ENCODE results near the gene TMEM87A. TPM values are rescaled to one million over a fixed set of nuclear protein-coding genes. Genes with fewer than 3 reads are reported as not detected.
"Not testable (repeated sequence)": the region's sequence is repeated elsewhere in the genome, so short reads cannot be mapped to it uniquely, and the experiment has no call there.

Gene TMEM87A
- total and polyA plus RNA-seq, 12 donors, result 16.8 to 128 (median 49.6) TPM

DNA sequence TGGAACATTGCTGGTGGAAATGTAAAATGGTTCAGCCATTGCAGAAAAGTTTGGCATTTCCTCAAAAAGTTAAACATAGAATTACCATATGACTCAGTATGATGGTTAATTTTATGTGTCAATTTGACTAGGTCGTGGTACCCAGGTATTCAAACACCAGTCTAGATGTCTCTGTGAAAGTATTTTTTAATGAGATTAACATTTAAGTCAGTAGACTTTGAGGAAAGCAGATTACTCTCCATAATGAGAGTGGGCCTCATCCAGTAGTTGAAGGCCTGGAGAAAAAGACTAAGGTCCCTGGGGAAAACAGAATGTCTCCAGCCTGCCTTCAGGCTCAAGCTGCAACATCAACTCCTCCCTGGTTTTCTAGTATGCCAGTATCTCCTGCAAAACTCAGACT lies 42.3 kb upstream of the TMEM87A start:
- no peak overlapping the region for H3K4me3 ChIP-seq
- intact Hi-C loops (cut with DNase I), result no loop called here
- H3K9me3 ChIP-seq (replicated peaks in 1 of 3), result no peaks in the 10 kb centered on the region
- peaks cover 0 to 9% of the 10 kb centered on the region in 2 donors for H3K36me3 ChIP-seq (replicated peaks in 1 of 2)
- 79 to 90% (median 84%) methylated on average over 1 of the region's 1 CpG for WGBS, 4 donors
- no peaks in the 10 kb centered on the region for H3K4me1 ChIP-seq (replicated peaks in 1 of 2)
- no peak overlapping the region for H3K27ac ChIP-seq
- no peak for DNase-seq
- TF ChIP-seq POLR2A (IDR thresholded peaks at IDR 0.05) (no peak), CTCF (IDR thresholded peaks at IDR 0.05) (no peak)
- H3K27me3 ChIP-seq, result no peaks in the 10 kb centered on the region

GRCh38 chr15:42314818-42315217 lies 41.6 kb upstream of the TMEM87A start:
- Histone ChIP-seq H3K4me3 (no peak overlapping the region), H3K27me3 (no peaks in the 10 kb centered on the region), H3K9me3 (replicated peaks in 1 of 3) (no peaks in the 10 kb centered on the region), H3K27ac (no peak overlapping the region), H3K36me3 (replicated peaks in 1 of 2) (peaks cover 0 to 16% of the 10 kb centered on the region in 2 donors), H3K4me1 (replicated peaks in 1 of 2) (no peaks in the 10 kb centered on the region)
- TF ChIP-seq CTCF (IDR thresholded peaks at IDR 0.05) (no peak), POLR2A (IDR thresholded peaks at IDR 0.05) (no peak)
- DNase-seq, result no peak
- WGBS, 4 donors, result 88 to 100% (median 97%) methylated on average over 1 of the region's 1 CpG
- intact Hi-C loops (cut with DNase I), result no loop called here

DNA sequence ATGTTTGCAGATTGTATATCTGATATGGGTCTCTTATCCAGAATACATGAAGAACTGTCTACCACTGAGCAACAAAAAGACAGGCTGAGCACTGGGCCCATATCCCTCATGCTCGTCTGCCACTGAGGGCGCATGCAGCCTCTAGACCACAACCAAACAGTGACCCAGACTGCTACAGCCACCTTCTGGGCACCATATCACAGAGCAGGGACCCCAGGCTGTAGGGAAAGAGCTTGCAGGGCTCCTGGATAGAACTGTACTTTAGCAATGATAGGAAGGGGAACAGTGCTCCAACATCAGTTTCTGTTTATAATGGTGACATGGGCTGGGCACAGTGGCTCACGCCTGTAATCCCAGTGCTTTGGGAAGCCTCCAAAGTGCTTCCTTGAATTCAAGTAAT lies 40.2 kb upstream of the TMEM87A start:
- TF ChIP-seq POLR2A (IDR thresholded peaks at IDR 0.05), result no peak
- 44 to 52% (median 49%) methylated on average over 3 of the region's 3 CpGs for WGBS, 4 donors
- Histone ChIP-seq H3K4me3 (no peak overlapping the region), H3K27ac (no peak overlapping the region), H3K9me3 (replicated peaks in 1 of 3) (no peaks in the 10 kb centered on the region), H3K4me1 (replicated peaks in 1 of 2) (no peaks in the 10 kb centered on the region), H3K36me3 (replicated peaks in 1 of 2) (peaks cover 0 to 17% of the 10 kb centered on the region in 2 donors), H3K27me3 (no peaks in the 10 kb centered on the region)
- no peak for DNase-seq
- intact Hi-C loops (cut with DNase I), result no loop called here

- no peak for TF ChIP-seq CTCF (IDR thresholded peaks at IDR 0.05)
- no peak for TF ChIP-seq POLR2A (IDR thresholded peaks at IDR 0.05)
- Histone ChIP-seq H3K4me3 (no peak overlapping the region), H3K36me3 (replicated peaks in 1 of 2) (peaks cover 0 to 23% of the 10 kb centered on the region in 2 donors), H3K27me3 (no peaks in the 10 kb centered on the region), H3K9me3 (replicated peaks in 1 of 3) (no peaks in the 10 kb centered on the region), H3K4me1 (replicated peaks in 1 of 2) (no peaks in the 10 kb centered on the region), H3K27ac (no peak overlapping the region)
- intact Hi-C loops (cut with DNase I), result no loop called here
- no peak for DNase-seq
- WGBS, 4 donors, result 68 to 96% (median 80%) methylated on average over 1 of the region's 1 CpG
Observed at GRCh38 chr15:42306681-42307080, 33.4 kb upstream of the TMEM87A start.

GRCh38 chr15:42301004-42301403 lies 27.8 kb upstream of the TMEM87A start:
- H3K27ac ChIP-seq; H3K4me3 ChIP-seq; H3K27me3 ChIP-seq; H3K36me3 ChIP-seq (replicated peaks in 1 of 2); intact Hi-C loops (cut with DNase I); H3K4me1 ChIP-seq (replicated peaks in 1 of 2); DNase-seq; H3K9me3 ChIP-seq (replicated peaks in 1 of 3): not testable (repeated sequence)
- 70 to 96% (median 82%) methylated on average over 2 to 4 of the region's 4 CpGs for whole genome bisulfite sequencing, 4 donors

All from adrenal gland (tissue), 12 donors.